A549 (cell line): ENCODE results near the gene PLEKHG4B.

Experiments
- CTCF ChIP-seq: fragments of >200 bp; sonication (Bioruptor Twin); formaldehyde crosslinking; IDR thresholded peaks from 3 replicates; pipeline ENCODE4 v1.5.1; 2016
- HOXB13 ChIP-seq: fragments of 250-450 bp; sonication (Bioruptor Pico); IDR thresholded peaks from 2 replicates; pipeline ENCODE4 v1.5.0; 2020; ENCODE audit warnings: low read depth, mild to moderate bottlenecking, moderate library complexity
- POLR2A ChIP-seq: IDR thresholded peaks from 2 replicates; pipeline ENCODE4 v1.6.1; 2012; ENCODE audit warnings: mild to moderate bottlenecking, low read length
- POLR2AphosphoS2 ChIP-seq: conservative IDR thresholded peaks from 2 replicates; pipeline ENCODE4 v1.6.1; 2012; ENCODE audit warnings: low read length, improper control_type of control experiment, inconsistent platforms

GRCh38 chr5:196350-196749 lies 104.4 kb downstream of the PLEKHG4B start:
- no peak for TF ChIP-seq CTCF
- TF ChIP-seq POLR2A = no peak
- no peak for TF ChIP-seq POLR2AphosphoS2
- no peak for TF ChIP-seq HOXB13 (CRISPR knock-in tag)
